HG03575 (cell line): ENCODE results near the gene CRADD.
"Not testable (repeated sequence)": the region's sequence is repeated elsewhere in the genome, so short reads cannot be mapped to it uniquely, and the experiment has no call there.

Experiments
- ATAC-seq: cut with Tn5 transposase; IDR thresholded peaks from one replicate; pipeline ENCODE4 v1.9.1; 2021; ENCODE audit not compliant: unreplicated experiment, insufficient number of reproducible peaks, low FRiP score; ENCODE audit errors: extremely low read depth

The CRADD gene

GRCh38 chr12:93699271-93700145 is 22.3 kb downstream of the CRADD start:
- ATAC-seq, result no peak

- ATAC-seq, result no peak
Measured at GRCh38 chr12:93702707-93703315, 25.6 kb downstream of the CRADD start.

- ATAC-seq, result no peak
Measured at GRCh38 chr12:93704122-93704521, 26.9 kb downstream of the CRADD start.

- ATAC-seq, result no peak
Measured at GRCh38 chr12:93704625-93705024, 27.4 kb downstream of the CRADD start.

DNA sequence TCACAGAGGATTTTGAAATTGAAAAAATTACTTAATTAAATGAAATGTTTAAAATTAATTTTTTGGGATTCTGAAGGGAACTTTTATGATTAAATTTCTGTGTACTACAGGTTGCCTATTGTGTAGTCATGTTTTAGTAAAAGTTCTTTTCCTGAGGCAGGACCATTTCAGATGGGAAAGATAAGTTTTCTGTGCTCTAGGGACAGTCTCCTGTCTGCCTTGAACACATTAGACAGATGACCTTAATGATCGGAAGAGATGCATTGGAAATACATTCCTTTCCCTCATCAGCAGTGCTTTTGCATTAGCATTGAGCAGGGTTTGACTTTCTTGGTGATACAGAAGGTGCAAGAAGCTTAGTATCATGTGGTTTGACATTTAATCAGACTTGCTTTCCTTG is 28.1 kb downstream of the CRADD start:
- no peak for ATAC-seq

- no peak for ATAC-seq
Measured at GRCh38 chr12:93706387-93706786, 29.2 kb downstream of the CRADD start.

- no peak for ATAC-seq
Measured at GRCh38 chr12:93706824-93707223, 29.6 kb downstream of the CRADD start.

DNA sequence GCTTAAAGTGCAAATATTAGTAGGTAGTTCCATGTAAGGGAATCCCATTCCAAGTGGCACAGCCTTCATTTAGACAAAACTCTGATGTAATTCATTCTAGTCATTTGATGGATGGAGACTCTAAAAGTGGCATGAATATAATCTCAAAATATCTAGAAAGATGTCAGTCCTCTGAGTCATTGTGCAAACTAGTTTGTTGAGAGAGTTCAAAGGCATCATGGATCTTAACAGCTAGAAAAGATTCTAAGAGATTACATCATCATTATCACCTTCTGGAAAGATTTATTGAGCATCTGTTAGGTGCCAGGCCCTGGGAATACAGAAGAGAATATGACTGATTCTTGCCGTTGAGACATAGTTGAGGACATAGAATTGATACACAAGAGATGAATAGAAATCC is 30.7 kb downstream of the CRADD start:
- ATAC-seq, result no peak

GRCh38 chr12:93708952-93709351 is 31.8 kb downstream of the CRADD start:
- no peak for ATAC-seq

DNA sequence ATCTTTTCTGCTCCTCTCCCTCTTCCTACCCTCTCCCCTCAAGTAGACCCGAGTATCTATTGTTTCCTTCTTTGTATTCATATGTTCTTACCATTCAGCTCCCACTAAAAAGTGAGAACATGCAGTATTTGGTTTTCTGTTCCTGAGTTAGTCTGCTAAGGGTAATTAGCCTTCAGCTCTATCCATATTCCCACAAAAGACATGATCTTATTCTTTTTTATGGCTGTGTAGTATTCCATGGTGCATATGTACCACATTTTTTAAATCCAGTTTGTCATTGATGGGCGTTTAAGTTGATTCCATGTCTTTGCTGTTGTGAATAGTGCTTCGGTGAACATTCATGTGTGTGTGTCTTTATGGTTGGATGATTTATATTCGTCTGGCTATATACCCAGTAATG is 32.2 kb downstream of the CRADD start:
- no peak for ATAC-seq

DNA sequence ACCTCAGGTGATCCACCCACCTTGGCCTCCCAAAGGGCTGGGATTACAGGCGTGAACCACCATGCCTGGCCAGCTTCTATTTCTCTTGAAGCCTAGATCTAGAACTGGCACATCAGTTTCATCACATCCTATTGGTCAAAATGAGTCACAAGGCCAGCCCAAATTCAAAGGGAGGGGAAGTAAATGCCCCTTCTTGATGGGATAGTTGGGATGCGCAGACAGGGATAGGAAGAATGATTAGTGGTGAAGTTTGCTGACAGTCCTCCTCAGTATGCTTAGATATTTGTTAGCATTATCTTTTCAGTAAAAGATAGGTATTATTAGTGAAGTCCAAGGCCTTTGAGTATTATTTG is 33.4 kb downstream of the CRADD start:
- no peak for ATAC-seq

GRCh38 chr12:93711502-93711901 is 34.3 kb downstream of the CRADD start:
- ATAC-seq, result not testable (repeated sequence)

- ATAC-seq, result no peak
Measured at GRCh38 chr12:93712200-93712599, 35.0 kb downstream of the CRADD start.

DNA sequence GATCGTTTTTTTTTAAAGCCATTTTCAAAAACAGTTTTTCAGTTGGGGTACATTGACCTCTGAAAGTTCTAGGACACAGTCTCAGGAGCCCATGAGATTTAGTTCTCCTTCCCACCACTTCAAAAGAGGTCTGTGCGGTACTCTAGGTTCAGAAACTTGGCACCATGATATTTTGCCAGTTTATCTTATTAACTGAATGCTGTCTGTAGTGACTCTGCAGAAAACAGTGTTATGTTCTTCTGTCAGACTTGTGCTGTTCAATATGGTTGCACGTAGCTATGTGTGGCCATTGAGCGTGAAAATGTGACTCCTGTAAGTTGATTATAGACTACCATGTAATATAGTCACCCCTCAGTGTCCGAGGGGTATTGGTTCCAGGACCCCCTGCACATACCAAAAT is 35.9 kb downstream of the CRADD start:
- no peak for ATAC-seq

GRCh38 chr12:93713800-93714199 is 36.6 kb downstream of the CRADD start:
- ATAC-seq, result no peak

DNA sequence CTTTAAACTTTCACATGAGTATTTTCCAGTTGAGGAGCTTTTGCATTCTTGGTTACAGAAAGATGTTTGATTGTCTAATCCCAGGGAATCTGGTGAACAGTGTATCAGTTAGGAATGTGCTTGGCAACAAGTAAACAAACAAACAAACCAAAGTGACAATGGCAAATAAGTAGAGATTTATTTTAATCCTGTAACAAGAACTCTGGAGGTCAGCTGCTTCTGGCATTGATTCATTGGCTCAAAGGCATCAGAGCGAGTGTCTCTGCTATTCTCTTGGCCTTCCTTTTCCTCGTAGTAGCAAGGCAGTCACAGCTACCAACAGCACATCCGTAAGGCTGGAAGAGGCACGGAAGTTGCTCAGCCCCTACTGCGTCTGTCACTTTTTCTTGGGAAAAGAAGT is 37.2 kb downstream of the CRADD start:
- no peak for ATAC-seq

GRCh38 chr12:93719710-93720109 is 42.5 kb downstream of the CRADD start:
- ATAC-seq, result no peak

DNA sequence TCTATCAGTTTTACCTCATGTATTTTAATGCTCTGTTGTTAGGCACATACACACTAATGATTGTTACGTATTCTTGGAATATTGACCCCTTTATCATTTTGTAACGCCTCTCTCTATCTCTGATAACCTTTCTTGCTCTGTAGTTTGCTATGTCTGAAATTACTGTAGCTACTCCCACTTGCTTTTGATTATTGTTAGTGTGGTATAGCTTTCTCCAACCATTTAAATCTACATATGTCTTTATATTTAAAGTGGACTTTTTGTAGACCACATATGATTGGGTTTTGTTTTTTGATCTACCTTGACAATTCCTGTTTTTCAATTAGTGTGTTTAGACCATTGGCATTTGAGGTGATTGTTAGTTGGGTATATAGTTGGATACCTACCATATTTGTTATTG is 43.4 kb downstream of the CRADD start:
- no peak for ATAC-seq

DNA sequence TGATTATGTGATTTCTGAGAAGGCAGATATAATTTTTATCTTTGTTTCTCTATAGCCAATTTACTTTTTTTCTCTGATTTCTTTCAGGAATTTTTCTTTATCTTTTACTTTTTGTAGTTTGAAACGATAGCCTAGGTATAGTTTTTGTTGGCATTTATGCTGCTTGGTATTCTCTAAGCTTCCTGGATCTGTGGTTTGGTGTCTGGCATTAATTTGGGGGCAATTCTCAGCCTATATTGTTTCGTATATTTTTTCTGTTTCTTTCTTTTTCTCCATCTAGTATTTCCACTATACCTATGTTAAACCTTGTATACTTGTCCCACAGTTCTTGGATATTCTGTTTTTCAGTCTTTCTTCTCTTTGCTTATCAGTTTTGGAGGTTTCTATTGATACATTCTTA is 45.0 kb downstream of the CRADD start:
- no peak for ATAC-seq

DNA sequence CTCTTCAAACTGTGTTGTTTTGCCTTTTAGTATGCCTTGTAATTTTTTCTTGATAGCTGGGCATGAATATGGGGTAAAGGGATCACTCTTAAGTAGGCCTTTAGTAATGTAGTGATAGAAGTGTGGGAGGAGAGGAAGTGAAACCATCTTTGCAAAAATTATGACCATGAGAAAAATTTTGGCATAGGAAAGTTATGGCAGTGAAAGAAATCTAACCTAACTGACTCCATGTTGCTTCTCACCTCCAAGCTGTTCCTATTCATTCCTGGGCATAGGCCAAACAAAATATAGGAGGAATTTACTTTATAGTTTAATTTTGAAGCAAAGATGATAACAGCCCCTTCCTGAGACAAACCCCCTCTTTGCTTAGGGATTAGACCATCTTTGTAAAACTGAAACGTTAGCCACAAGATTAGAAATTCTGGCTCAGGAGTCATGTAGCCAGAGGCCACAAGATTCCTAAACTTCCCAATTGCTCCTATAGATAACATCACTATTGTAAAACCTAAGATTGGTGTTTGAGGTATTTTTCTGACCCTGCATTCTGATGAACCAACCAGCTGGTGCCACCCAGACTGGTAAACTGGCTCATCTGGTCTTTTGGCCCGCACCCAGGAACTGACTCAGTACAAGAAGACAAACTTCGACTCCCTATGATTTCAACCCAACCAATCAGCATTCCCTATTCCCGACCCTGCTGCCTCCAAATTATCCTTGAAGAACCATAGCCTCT is 45.8 kb downstream of the CRADD start:
- no peak for ATAC-seq
